Neural crest cell (in vitro differentiated cells): ENCODE results near the gene MGAT5B. TPM values are rescaled to one million over a fixed set of nuclear protein-coding genes. Genes with fewer than 3 reads are reported as not detected.
A peak's percentile ranks its signal among the peaks of the same experiment; 100 is the strongest.

Experiments
- DNase-seq: peaks from one replicate; pipeline ENCODE4 v3.0.0; 2021; ENCODE audit warnings: low read depth, mixed read lengths, low spot score
- H3K27ac Mint-ChIP-seq: one replicate; pipeline ENCODE4 v1.8.0; 2021; ENCODE audit warnings: mild to moderate bottlenecking, mixed read lengths; ENCODE audit not compliant: unreplicated experiment
- H3K27me3 Mint-ChIP-seq: 2 replicates; pipeline ENCODE4 v1.8.0; 2021; ENCODE audit warnings: low read depth, mild to moderate bottlenecking, mixed read lengths
- H3K36me3 Mint-ChIP-seq: 2 replicates; pipeline ENCODE4 v1.8.0; 2021; ENCODE audit warnings: low read depth, mild to moderate bottlenecking, mixed read lengths
- H3K4me1 Mint-ChIP-seq: 2 replicates; pipeline ENCODE4 v1.8.0; 2021; ENCODE audit warnings: mixed read lengths
- H3K4me3 Mint-ChIP-seq: one replicate; pipeline ENCODE4 v1.8.0; 2021; ENCODE audit warnings: mild to moderate bottlenecking, mixed read lengths
- H3K9me3 Mint-ChIP-seq: 2 replicates; pipeline ENCODE4 v1.8.0; 2021; ENCODE audit warnings: mixed read lengths
- CTCF ChIP-seq: fragments of 200-600 bp; sonication (generic); conservative IDR thresholded peaks from 2 replicates; pipeline ENCODE4 v1.5.0; 2021; ENCODE audit warnings: antibody characterized with exemption, mild to moderate bottlenecking
- total RNA-seq: library from RNA; stranded (reverse); gene quantifications from 2 replicates; pipeline ENCODE4 v1.2.1, GENCODE V29; 2021

Gene MGAT5B
- total RNA-seq, 1 donor from 2014 or later, result 14.6 TPM

GRCh38 chr17:76946111-76946771 lies 78.0 kb downstream of the MGAT5B start:
- Mint-ChIP-seq H3K4me3 (no peak overlapping the region), H3K27ac (peak overlapping the region; percentile 27), H3K36me3 (no peaks in the 10 kb centered on the region), H3K4me1 (no peaks in the 10 kb centered on the region), H3K9me3 (no peaks in the 10 kb centered on the region), H3K27me3 (no peaks in the 10 kb centered on the region)
- TF ChIP-seq CTCF, result no peak
- DNase-seq, result no peak

GRCh38 chr17:76946772-76947135 lies 78.5 kb downstream of the MGAT5B start:
- Mint-ChIP-seq H3K9me3 (no peaks in the 10 kb centered on the region), H3K27ac (no peak overlapping the region), H3K4me3 (no peak overlapping the region), H3K27me3 (no peaks in the 10 kb centered on the region), H3K4me1 (no peaks in the 10 kb centered on the region), H3K36me3 (no peaks in the 10 kb centered on the region)
- DNase-seq, result no peak
- no peak for TF ChIP-seq CTCF

GRCh38 chr17:76947309-76947708 lies 79.1 kb downstream of the MGAT5B start:
- Mint-ChIP-seq H3K4me1 (no peaks in the 10 kb centered on the region), H3K9me3 (no peaks in the 10 kb centered on the region), H3K27me3 (no peaks in the 10 kb centered on the region), H3K27ac (no peak overlapping the region), H3K4me3 (no peak overlapping the region), H3K36me3 (no peaks in the 10 kb centered on the region)
- TF ChIP-seq CTCF, result no peak
- no peak for DNase-seq

GRCh38 chr17:76947771-76948170 lies 79.6 kb downstream of the MGAT5B start:
- Mint-ChIP-seq H3K36me3 (no peaks in the 10 kb centered on the region), H3K9me3 (no peaks in the 10 kb centered on the region), H3K27me3 (no peaks in the 10 kb centered on the region), H3K4me1 (no peaks in the 10 kb centered on the region), H3K27ac (no peak overlapping the region), H3K4me3 (no peak overlapping the region)
- TF ChIP-seq CTCF, result no peak
- no peak for DNase-seq

GRCh38 chr17:76948301-76948700 lies 80.1 kb downstream of the MGAT5B start:
- Mint-ChIP-seq H3K27ac (peak overlapping the region; percentile 35), H3K27me3 (no peaks in the 10 kb centered on the region), H3K36me3 (no peaks in the 10 kb centered on the region), H3K4me1 (no peaks in the 10 kb centered on the region), H3K4me3 (no peak overlapping the region), H3K9me3 (no peaks in the 10 kb centered on the region)
- TF ChIP-seq CTCF, result no peak
- DNase-seq, result no peak
